Hematopoietic multipotent progenitor cell treated with erythropoietin and hydrocortisone succinate and interleukin-3 and kit ligand, for 6 days (in vitro differentiated cells): Measurements from ENCODE around the gene TNNC2.
"Not testable (repeated sequence)": the region's sequence is repeated elsewhere in the genome, so short reads cannot be mapped to it uniquely, and the experiment has no call there.

Experiments used
- DNase-seq: peaks from one replicate; pipeline ENCODE4 v3.0.0-alpha.2; 2015

Gene TNNC2

GRCh38 chr20:45827030-45827652 is at the start of gene TNNC2:
TNNC2 (minus strand) TSS chr20:45827312; CDS start chr20:45827248, 64 bp downstream.
- no peak for DNase-seq

- DNase-seq, result no peak
Measured at GRCh38 chr20:45874576-45874975, 47.5 kb upstream of the TNNC2 start.

DNA sequence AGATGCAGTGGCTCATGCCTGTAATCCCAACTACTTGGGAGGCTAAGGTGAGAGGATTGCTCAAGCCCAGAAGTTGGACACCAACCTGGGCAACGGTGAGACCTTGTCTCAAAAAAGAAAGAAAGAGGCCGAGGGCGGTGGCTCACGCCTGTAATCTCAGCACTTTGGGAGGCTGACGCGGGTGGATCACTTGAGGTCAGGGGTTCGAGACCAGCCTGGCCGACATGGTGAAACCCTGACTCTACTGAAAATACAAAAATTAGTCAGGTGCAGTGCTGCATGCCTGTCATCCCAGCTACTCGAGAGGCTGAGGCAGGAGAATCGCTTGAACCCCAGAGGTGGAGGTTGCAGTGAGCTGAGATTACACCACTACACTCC is 47.0 kb upstream of the TNNC2 start:
- DNase-seq, result not testable (repeated sequence)

GRCh38 chr20:45873409-45874103 is 46.4 kb upstream of the TNNC2 start:
- DNase-seq, result peak; percentile 55

DNA sequence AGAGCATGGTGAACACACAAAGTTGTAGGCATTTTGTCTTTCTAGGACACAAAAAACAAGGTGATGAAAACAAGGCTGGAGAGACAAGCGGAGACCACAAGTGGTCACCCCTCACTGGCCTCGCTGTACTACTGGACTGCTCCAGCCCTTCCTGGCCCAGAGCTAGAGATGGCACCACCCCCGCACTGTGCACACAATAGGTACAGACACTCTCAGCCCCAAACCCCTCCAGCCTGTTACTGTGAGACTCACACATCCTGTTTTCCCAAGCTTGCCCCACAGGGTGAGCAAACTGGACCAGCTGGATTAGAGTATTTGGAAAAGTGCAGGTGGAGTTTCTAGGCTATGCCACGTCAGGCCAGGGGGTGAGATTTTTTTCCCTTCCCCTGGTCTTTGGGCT is 45.5 kb upstream of the TNNC2 start:
- no peak for DNase-seq

GRCh38 chr20:45867819-45868176 is 40.7 kb upstream of the TNNC2 start:
- no peak for DNase-seq

- DNase-seq, result no peak
Measured at GRCh38 chr20:45867136-45867818, 40.2 kb upstream of the TNNC2 start.

- no peak for DNase-seq
Measured at GRCh38 chr20:45866454-45866853, 39.3 kb upstream of the TNNC2 start.

DNA sequence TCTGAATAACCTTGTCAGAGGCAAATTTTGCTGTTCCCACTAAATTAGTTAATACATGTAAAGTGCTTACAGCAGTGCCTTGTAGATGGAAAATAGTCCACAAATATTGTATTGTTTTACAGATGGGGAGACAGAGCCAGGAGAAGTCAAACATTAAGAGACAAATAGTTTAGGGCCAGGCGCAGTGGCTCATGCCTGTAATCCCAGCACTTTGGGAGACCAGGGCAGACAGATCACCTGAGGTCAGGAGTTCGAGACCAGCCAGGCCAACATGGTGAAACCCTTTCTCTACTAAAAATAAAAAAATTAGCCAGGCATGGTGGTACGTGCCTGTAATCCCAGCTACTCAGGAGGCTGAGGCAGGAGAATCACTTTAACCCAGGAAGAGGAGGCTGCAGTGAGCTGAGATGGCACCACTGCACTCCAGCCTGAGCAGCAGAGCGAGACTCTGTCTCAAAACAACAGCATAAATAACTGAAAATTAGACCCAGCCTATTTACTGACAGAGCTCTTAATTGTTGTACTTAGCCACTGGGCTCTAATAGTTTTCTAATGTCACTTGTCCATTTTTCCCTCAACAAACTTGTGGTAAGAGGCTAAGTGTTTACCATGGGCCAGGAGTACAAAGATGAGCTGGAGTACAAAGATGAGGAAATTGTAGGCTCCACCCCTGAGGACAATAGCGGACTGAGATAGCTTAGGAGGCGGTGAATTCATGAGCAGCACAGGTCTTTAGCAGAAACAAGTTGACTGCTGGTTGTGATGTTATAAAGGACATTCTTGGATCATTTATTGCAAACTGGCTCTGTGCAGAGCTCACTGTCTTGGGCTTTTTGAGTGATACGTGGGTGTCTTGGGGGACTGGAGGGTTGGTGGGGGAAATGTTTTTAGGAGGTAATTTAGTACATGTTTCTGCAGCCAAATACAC is 36.7 kb upstream of the TNNC2 start:
- peak; percentile 40 for DNase-seq

DNA sequence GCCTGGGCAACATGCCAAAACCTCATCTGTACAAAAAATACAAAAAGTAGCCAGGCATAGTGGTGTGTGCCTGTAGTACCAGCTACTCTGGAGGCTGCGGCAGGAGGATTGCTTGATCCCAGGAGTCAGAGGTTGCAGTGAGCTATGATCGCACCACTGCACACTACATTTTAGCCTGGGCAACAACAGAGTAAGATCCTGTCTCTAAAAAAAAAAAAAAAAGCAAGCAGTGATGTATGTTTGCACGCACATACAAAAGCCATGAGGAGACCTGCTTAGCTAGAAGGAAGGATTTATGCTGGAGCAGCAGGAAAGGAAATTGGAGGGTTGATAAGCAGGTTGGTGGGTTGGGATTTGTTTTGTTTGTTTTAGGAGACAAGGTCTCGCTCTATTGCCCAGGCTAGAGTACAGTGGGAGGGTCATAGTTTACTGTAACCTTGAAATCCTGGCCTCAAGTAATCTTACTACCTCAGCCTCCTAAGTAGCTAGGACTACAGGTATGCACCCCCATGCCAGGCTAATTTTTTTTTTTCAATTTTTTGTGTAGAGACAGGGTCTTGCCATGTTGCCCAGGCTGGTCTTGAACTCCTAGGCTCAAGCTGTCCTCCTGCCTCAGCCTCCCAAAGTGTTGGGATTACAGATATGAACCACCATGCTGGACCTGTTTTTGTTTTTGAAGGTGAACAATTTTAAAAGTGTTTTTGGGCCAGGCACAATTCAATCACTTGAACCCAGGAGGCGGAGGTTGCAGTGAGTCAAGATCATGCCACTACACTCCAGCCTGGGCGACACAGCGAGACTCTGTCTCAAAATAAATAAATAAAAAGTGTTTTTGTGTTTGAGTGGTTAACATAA is 34.3 kb upstream of the TNNC2 start:
- peak; percentile 86 for DNase-seq

GRCh38 chr20:45860560-45861220 is 33.6 kb upstream of the TNNC2 start:
- DNase-seq, result no peak

- no peak for DNase-seq
Measured at GRCh38 chr20:45859916-45860315, 32.8 kb upstream of the TNNC2 start.

GRCh38 chr20:45857882-45858216 is 30.7 kb upstream of the TNNC2 start:
- DNase-seq, result no peak

DNA sequence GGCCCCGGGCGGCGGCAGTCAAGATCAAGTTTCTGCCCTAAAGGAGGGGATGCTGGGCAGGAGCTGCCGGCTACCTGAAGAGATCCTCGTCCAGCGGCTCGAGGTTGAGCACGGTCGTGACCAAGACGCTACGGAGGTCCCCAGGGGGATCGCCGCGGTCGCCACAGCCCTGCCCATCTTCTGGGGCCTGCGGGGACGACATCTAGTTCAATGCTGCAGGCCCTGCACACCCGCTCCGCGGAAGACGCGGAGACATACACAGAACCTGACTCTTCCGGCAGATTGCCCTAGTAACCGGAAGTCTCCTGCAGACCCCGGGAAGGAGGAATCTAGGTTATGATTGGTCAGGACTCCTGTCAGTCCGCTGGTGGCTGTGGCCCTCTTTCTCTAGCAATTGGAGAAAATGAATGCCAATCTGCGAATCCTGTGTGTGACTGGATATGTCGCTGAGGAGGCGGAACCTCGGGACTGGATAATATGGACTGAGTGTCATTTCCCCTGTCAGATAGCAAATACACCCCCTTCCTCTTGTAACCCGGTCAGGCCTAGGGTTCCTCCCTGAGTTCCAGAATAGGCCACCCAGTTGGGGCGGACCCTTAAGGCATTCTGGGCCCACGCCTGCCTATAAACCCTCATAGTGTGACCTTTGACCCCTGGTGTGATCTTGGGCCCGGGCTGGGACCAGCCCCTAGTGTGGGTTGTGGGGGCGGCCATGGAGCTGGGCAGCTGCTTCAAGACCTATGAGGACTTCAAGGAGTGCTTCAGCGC is 30.2 kb upstream of the TNNC2 start, which contains the start of the genes ACOT8 and ZSWIM3:
Gene ACOT8 (minus strand): TSS at position 279 of the 768 bp plus-strand sequence. CDS start 77 bp downstream, at position 202.
Gene ZSWIM3 (plus strand): TSS at position 501 of the 768 bp plus-strand sequence. CDS start 212 bp downstream, at position 713.
- DNase-seq, result peak; percentile 100

GRCh38 chr20:45853484-45853883 is 26.4 kb upstream of the TNNC2 start:
- no peak for DNase-seq

GRCh38 chr20:45852326-45852725 is 25.2 kb upstream of the TNNC2 start:
- peak; percentile 68 for DNase-seq

DNA sequence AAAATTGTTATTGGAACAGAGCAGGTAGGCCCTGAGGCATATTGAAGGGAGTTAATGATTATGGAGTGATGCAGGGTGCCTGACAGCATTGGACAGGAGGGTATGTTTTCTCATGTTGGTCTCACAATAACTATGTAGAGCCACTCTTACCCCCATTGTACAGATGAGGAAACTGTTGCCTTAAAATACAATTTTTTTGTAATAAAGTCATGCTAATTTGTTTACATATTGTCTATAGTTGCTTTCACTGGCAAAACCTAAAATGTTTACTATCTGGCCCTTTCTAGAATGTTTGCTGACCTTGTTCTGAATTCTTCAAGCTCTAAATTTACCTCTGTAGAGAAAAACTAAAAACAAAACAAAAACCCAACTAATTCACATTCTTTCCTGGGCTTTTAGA is 24.4 kb upstream of the TNNC2 start:
- no peak for DNase-seq

GRCh38 chr20:45850926-45851325 is 23.8 kb upstream of the TNNC2 start:
- DNase-seq, result peak; percentile 90

DNA sequence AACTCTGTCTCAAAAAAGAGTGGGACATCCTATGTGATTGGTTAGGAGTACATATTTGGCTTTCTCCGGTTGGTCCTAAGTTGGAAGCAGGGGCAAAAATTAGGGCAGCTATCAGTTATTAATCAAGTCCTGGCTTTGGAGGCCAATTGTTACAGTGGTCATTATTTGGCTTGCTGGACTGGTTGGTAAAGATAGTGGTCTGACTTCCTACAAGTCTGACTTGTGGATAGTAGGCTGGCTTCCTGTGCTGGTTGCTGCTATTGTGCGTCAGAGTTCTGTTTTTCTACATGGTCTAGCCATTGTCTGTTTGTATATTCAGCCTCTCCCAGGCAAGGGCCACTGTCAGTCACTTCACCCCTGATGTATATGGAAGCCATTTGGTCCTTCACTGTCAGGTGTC is 23.1 kb upstream of the TNNC2 start:
- DNase-seq, result no peak

- no peak for DNase-seq
Measured at GRCh38 chr20:45848969-45849582, 22.0 kb upstream of the TNNC2 start.
